ENCODE data around the gene AVPR2. TPM values are rescaled to one million over a fixed set of nuclear protein-coding genes. Genes with fewer than 3 reads are reported as not detected.

AVPR2 gene
- total RNA-seq, 4 donors from 2014 or later = 2.1 to 9.3 (median 5.7) TPM

- H3K27me3 ChIP-seq = peaks cover 0 to 16% of the 10 kb centered on the region in 2 donors
- TF ChIP-seq EP300 (IDR thresholded peaks at IDR 0.05) (no peak), POLR2A (IDR thresholded peaks at IDR 0.05) (no peak), CTCF (IDR thresholded peaks at IDR 0.05) (no peak)
- no peak overlapping the region for H3K27ac ChIP-seq
- no peak overlapping the region for H3K4me3 ChIP-seq
- no peaks in the 10 kb centered on the region for H3K9me3 ChIP-seq
- WGBS, 2 donors = 72 to 87% methylated on average over 3 to 21 of the region's 22 CpGs
- H3K36me3 ChIP-seq = no peaks in the 10 kb centered on the region
- no peak for DNase-seq (ENCODE audit: low spot score in 2 of 2)
- H3K4me1 ChIP-seq = no peaks in the 10 kb centered on the region
Observed at GRCh38 chrX:153862369-153863250, 41.9 kb upstream of the AVPR2 start.

GRCh38 chrX:153863251-153863991, 41.1 kb upstream of the AVPR2 start:
- WGBS, 2 donors = 80 to 83% methylated on average over 6 to 27 of the region's 28 CpGs
- Histone ChIP-seq H3K4me3 (no peak overlapping the region), H3K27me3 (peaks cover 0 to 17% of the 10 kb centered on the region in 2 donors), H3K4me1 (no peaks in the 10 kb centered on the region), H3K36me3 (no peaks in the 10 kb centered on the region), H3K9me3 (no peaks in the 10 kb centered on the region), H3K27ac (no peak overlapping the region)
- DNase-seq (ENCODE audit: low spot score in 2 of 2) = no peak
- TF ChIP-seq CTCF (IDR thresholded peaks at IDR 0.05) (no peak), EP300 (IDR thresholded peaks at IDR 0.05) (no peak), POLR2A (IDR thresholded peaks at IDR 0.05) (no peak)

GRCh38 chrX:153864101-153864500, 40.4 kb upstream of the AVPR2 start:
- Histone ChIP-seq H3K27me3 (peaks cover 0 to 17% of the 10 kb centered on the region in 2 donors), H3K9me3 (no peaks in the 10 kb centered on the region), H3K4me1 (no peaks in the 10 kb centered on the region), H3K36me3 (no peaks in the 10 kb centered on the region), H3K27ac (no peak overlapping the region), H3K4me3 (no peak overlapping the region)
- WGBS, 2 donors = 89 to 93% methylated on average over 7 to 10 of the region's 10 CpGs
- no peak for DNase-seq (ENCODE audit: low spot score in 2 of 2)
- TF ChIP-seq CTCF (IDR thresholded peaks at IDR 0.05) = no peak
- no peak for TF ChIP-seq EP300 (IDR thresholded peaks at IDR 0.05)
- no peak for TF ChIP-seq POLR2A (IDR thresholded peaks at IDR 0.05)

- H3K27me3 ChIP-seq = peaks cover 0 to 19% of the 10 kb centered on the region in 2 donors
- no peaks in the 10 kb centered on the region for H3K9me3 ChIP-seq
- no peaks in the 10 kb centered on the region for H3K36me3 ChIP-seq
- TF ChIP-seq EP300 (IDR thresholded peaks at IDR 0.05) (no peak), CTCF (IDR thresholded peaks at IDR 0.05) (no peak), POLR2A (IDR thresholded peaks at IDR 0.05) (no peak)
- 82 to 83% methylated on average over 22 to 30 of the region's 30 CpGs for WGBS, 2 donors
- H3K27ac ChIP-seq = no peak overlapping the region
- H3K4me3 ChIP-seq = no peak overlapping the region
- DNase-seq (ENCODE audit: low spot score in 2 of 2) = no peak
- H3K4me1 ChIP-seq = no peaks in the 10 kb centered on the region
Observed at GRCh38 chrX:153864561-153865320, 39.7 kb upstream of the AVPR2 start.
